T-cell (primary cell): ENCODE data around the gene FHOD3. TPM values are rescaled to one million over a fixed set of nuclear protein-coding genes. Genes with fewer than 3 reads are reported as not detected.
"Not testable (repeated sequence)": the region's sequence is repeated elsewhere in the genome, so short reads cannot be mapped to it uniquely, and the experiment has no call there.

ENCODE experiments used
- ATAC-seq, 4 experiments: fragments of 200-7000 bp in 3 of 4; fragments of 150-1000 bp in 1 of 4; cut with Tn5 transposase; replicated peaks in 1 of 4; 1 replicate in 3 of 4; 2 replicates in 1 of 4; pipeline ENCODE4 v1.10.0; 2021; ENCODE audit warnings: moderate library complexity in 3 of 4, mild to moderate bottlenecking in 2 of 4, moderate number of reproducible peaks in 1 of 4
- CTCF ChIA-PET, 2 donors: fragments of 300-600 bp; sonication (Branson Sonifier 250); formaldehyde crosslinking; loops; one replicate each; lab custom pipeline; 2022; ENCODE audit warnings: antibody characterized with exemption in 2 of 2; lab: Charles Lee
- POLR2A ChIA-PET, 2 donors: fragments of 300-600 bp; sonication (Branson Sonifier 250); formaldehyde crosslinking; loops; one replicate each; lab custom pipeline; 2022; ENCODE audit warnings: antibody characterized with exemption in 2 of 2; lab: Charles Lee
- DNase-seq, 35 experiments: peaks; one replicate each; pipeline versions ENCODE4 v3.0.0 to v3.0.0-alpha.2; 2013 to 2023
- H3K27ac ChIP-seq: one replicate; pipeline ENCODE4 v1.5.1; 2013; ENCODE audit warnings: low read length
- H3K27me3 ChIP-seq, 2 experiments: replicated peaks in 1 of 2; 1 replicate in 1 of 2; 2 replicates in 1 of 2; pipeline versions ENCODE4 v1.6.1 to v1.7.0; 2013; ENCODE audit warnings: low read length in 1 of 2, mixed read lengths in 1 of 2; ENCODE audit not compliant: control insufficient read depth in 2 of 2, insufficient read depth in 2 of 2; ENCODE audit errors: extremely low read depth in 1 of 2
- H3K36me3 ChIP-seq, 2 donors: 1 replicate in 1 of 2; 2 replicates in 1 of 2; pipeline versions ENCODE4 v1.6.1 to v1.7.0; 2013; ENCODE audit warnings: low read length in 1 of 2; ENCODE audit not compliant: control insufficient read depth in 2 of 2, insufficient read depth in 1 of 2; ENCODE audit errors: extremely low read depth in 1 of 2
- H3K4me1 ChIP-seq, 2 experiments: 1 replicate in 1 of 2; 2 replicates in 1 of 2; pipeline versions ENCODE4 v1.6.1 to v1.7.0; 2013; ENCODE audit warnings: low read length in 2 of 2, mixed read lengths in 1 of 2; ENCODE audit not compliant: insufficient read depth in 2 of 2, control insufficient read depth in 1 of 2; ENCODE audit errors: extremely low read depth in 1 of 2
- H3K4me3 ChIP-seq, 2 donors: 1 replicate in 1 of 2; 2 replicates in 1 of 2; pipeline versions ENCODE4 v1.5.1 to v1.7.0; 2013; ENCODE audit warnings: mild to moderate bottlenecking in 2 of 2, low read length in 1 of 2, moderate library complexity in 1 of 2; ENCODE audit not compliant: control insufficient read depth in 1 of 2; ENCODE audit errors: extremely low read depth in 1 of 2
- H3K9me3 ChIP-seq: 2 replicates; pipeline ENCODE4 v1.7.0; 2013
- H3K27ac Mint-ChIP-seq, 2 donors: one replicate each; pipeline ENCODE4 v1.8.0; 2020 to 2021; ENCODE audit warnings: mild to moderate bottlenecking in 2 of 2, mixed read lengths in 2 of 2
- H3K27me3 Mint-ChIP-seq, 2 donors: one replicate each; pipeline ENCODE4 v1.8.0; 2021 to 2022; ENCODE audit warnings: mixed read lengths in 2 of 2
- H3K36me3 Mint-ChIP-seq: one replicate; pipeline ENCODE4 v1.8.0; 2021; ENCODE audit warnings: mixed read lengths
- H3K4me1 Mint-ChIP-seq, 3 donors: one replicate each; pipeline ENCODE4 v1.8.0; 2020 to 2022; ENCODE audit warnings: mixed read lengths in 3 of 3, mild to moderate bottlenecking in 1 of 3
- H3K4me3 Mint-ChIP-seq, 3 donors: one replicate each; pipeline ENCODE4 v1.8.0; 2020 to 2022; ENCODE audit warnings: mild to moderate bottlenecking in 3 of 3, mixed read lengths in 3 of 3, moderate library complexity in 3 of 3
- H3K9me3 Mint-ChIP-seq, 3 donors: one replicate each; pipeline ENCODE4 v1.8.0; 2020 to 2022; ENCODE audit warnings: mixed read lengths in 3 of 3
- WGBS: methylation state at CpG from one replicate; pipeline ENCODE4 v1.1.5; 2013; ENCODE audit warnings: missing lambda C conversion rate; ENCODE audit not compliant: insufficient coverage; 5-methylcytosine and 5-hydroxymethylcytosine counted together
- total RNA-seq, 35 experiments: library from RNA in 6 of 35; stranded (reverse) in 6 of 35; fragments of 120-200 nt in 1 of 35; gene quantifications; one replicate each; pipeline versions ENCODE4 v1.2.1 to v1.2.4 and lab custom pipeline; 2013 to 2026

The FHOD3 gene
- total RNA-seq, 5 donors from 2014 or later (not counting 1 experiment from before 2014, with no cell fraction given): 0.06 TPM; not detected in 4

DNA sequence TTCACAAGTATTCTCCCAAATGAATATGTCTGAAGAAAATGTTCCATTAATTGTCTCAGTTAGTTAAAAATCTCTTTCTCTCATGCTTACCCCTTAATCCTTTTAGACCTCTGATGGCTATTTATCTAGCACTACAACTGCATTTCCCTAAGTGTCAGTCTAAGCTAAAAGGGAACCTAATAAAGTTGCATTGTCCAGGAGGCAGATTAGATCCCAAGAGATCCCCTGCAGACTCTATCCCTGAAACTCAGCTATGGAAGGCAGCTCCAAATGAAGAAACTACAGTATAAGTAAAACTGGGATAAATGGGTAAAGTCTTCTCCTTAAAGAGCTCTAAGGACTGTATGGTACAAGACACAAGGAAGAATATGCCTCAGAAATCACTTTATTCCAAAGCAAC, 518.6 kb downstream of the FHOD3 start:
- H3K9me3 ChIP-seq, POLR2A ChIA-PET, H3K4me3 Mint-ChIP-seq, H3K4me3 ChIP-seq, H3K4me1 Mint-ChIP-seq, H3K27ac Mint-ChIP-seq, DNase-seq, H3K4me1 ChIP-seq, H3K27me3 Mint-ChIP-seq, ATAC-seq, H3K27ac ChIP-seq, H3K9me3 Mint-ChIP-seq, H3K27me3 ChIP-seq: not testable (repeated sequence)
- peaks cover 31% of the 10 kb centered on the region for H3K36me3 Mint-ChIP-seq
- H3K36me3 ChIP-seq: peaks cover 5 to 43% of the 10 kb centered on the region in 2 donors
- CTCF ChIA-PET: interaction anchor here in 1 of 2 donors (0.6 kb wide), 1 partner anchor 36 kb away, joined by 4 read pairs; no protein-coding TSS in a partner anchor

DNA sequence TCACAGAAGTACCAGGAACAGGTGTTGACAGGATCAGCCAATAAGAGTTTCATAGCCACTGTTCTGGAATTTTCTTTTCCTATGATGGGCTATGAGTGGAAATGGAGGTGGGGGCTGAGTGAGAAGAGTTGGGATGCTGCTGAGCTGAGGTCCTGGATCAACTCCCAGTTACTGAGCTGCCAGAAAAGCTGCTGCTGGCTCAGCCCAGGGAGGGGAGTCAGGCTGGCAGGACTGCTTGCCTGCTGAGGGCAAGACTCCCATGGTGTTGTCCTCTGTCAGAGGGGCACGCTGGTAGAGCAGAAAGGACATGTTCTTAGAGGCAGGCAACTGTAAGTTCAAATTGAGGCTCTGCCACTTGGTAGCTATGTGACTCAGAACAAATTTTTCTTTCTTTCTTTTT, 519.5 kb downstream of the FHOD3 start:
- H3K27me3 Mint-ChIP-seq: no peaks in the 10 kb centered on the region
- Histone ChIP-seq H3K36me3 (peaks cover 5 to 43% of the 10 kb centered on the region in 2 donors), H3K9me3 (no peaks in the 10 kb centered on the region), H3K27me3 (no peaks in the 10 kb centered on the region), H3K4me1 (no peaks in the 10 kb centered on the region), H3K27ac (no peak overlapping the region), H3K4me3 (no peak overlapping the region)
- no peak overlapping the region for H3K27ac Mint-ChIP-seq
- peaks cover 0 to 7% (median 5%) of the 10 kb centered on the region in 3 donors for H3K4me1 Mint-ChIP-seq
- WGBS: no CpG with 5 or more reads among the region's 1 CpG
- peaks cover 36% of the 10 kb centered on the region for H3K36me3 Mint-ChIP-seq
- CTCF ChIA-PET: interaction anchor here in 1 of 2 donors (0.6 kb wide), 1 partner anchor 129 kb away, joined by 3 read pairs; no protein-coding TSS in a partner anchor
- H3K9me3 Mint-ChIP-seq: no peaks in the 10 kb centered on the region
- DNase-seq (no peak), ATAC-seq (no peak)
- POLR2A ChIA-PET: no interaction called here
- H3K4me3 Mint-ChIP-seq: no peak overlapping the region

DNA sequence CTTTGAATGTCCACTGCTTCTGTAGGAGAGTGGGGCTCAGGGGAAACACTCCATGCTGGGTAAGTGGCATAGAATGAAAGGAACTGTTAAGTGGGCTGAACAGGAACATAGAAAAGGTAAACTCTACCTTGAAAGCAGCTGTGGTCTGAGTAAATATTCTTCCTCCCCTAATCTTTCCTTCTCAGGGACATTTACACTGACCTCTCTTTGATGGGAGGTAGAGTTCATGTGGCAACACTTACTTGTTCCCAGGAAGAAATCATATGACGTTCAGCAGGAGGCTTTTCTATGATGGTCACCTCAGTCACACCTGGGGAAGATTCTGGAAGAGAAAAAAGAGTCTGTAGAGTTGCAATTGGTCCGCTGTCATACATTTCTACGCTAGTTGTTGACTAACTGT, 521.1 kb downstream of the FHOD3 start:
- H3K36me3 ChIP-seq: peaks cover 5 to 41% of the 10 kb centered on the region in 2 donors

DNA sequence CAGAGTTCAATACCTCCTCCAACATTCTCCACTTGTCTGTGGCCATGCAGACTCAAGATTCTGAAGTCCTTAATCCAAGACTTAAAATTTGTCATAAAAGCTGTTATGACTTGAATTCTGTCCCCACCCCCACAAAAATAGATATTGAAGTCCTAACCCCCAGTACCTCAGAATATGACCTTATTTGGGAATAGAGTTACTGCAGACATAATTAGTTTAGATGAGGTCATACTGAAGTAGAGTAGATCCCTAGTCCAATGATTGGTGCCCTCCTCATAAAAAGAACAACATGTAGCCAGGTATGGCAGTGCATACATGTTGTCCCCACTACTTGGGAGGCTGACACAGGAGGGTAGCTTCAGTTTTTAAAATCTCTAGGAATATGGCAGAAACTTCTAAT, 522.1 kb downstream of the FHOD3 start:
- ChIA-PET CTCF (interaction anchor here in 1 of 2 donors (1.4 kb wide), 1 partner anchor 9 kb away, joined by 5 read pairs; no protein-coding TSS in a partner anchor), POLR2A (no interaction called here)
- no peaks in the 10 kb centered on the region for H3K4me1 ChIP-seq
- H3K9me3 ChIP-seq: no peaks in the 10 kb centered on the region
- peaks cover 5 to 32% of the 10 kb centered on the region in 2 donors for H3K36me3 ChIP-seq
- no peak overlapping the region for H3K27ac Mint-ChIP-seq
- no peaks in the 10 kb centered on the region for H3K27me3 Mint-ChIP-seq
- peaks cover 0 to 9% (median 5%) of the 10 kb centered on the region in 3 donors for H3K4me1 Mint-ChIP-seq
- no peak overlapping the region for H3K4me3 Mint-ChIP-seq
- DNase-seq (no peak), ATAC-seq (no peak)
- peaks cover 30% of the 10 kb centered on the region for H3K36me3 Mint-ChIP-seq
- H3K27me3 ChIP-seq: no peaks in the 10 kb centered on the region
- no peaks in the 10 kb centered on the region for H3K9me3 Mint-ChIP-seq
- H3K4me3 ChIP-seq: no peak overlapping the region
- no peak overlapping the region for H3K27ac ChIP-seq

More for the DNA sequence above, 521.1 kb downstream of the FHOD3 start:
- no peaks in the 10 kb centered on the region for H3K27me3 Mint-ChIP-seq
- no peaks in the 10 kb centered on the region for H3K9me3 ChIP-seq
- H3K27me3 ChIP-seq: no peaks in the 10 kb centered on the region
- DNase-seq (no peak), ATAC-seq (no peak)
- no peaks in the 10 kb centered on the region for H3K4me1 ChIP-seq
- H3K36me3 Mint-ChIP-seq: peaks cover 35% of the 10 kb centered on the region
- no peak overlapping the region for H3K4me3 ChIP-seq
- no peak overlapping the region for H3K27ac Mint-ChIP-seq
- CTCF ChIA-PET: interaction anchor here in 1 of 2 donors (1.4 kb wide), 1 partner anchor 8 kb away, joined by 5 read pairs; no protein-coding TSS in a partner anchor
- POLR2A ChIA-PET: no interaction called here
- peaks cover 0 to 7% (median 5%) of the 10 kb centered on the region in 3 donors for H3K4me1 Mint-ChIP-seq
- no CpG with 5 or more reads among the region's 3 CpGs for WGBS
- H3K27ac ChIP-seq: no peak overlapping the region
- H3K4me3 Mint-ChIP-seq: no peak overlapping the region
- H3K9me3 Mint-ChIP-seq: no peaks in the 10 kb centered on the region

DNA sequence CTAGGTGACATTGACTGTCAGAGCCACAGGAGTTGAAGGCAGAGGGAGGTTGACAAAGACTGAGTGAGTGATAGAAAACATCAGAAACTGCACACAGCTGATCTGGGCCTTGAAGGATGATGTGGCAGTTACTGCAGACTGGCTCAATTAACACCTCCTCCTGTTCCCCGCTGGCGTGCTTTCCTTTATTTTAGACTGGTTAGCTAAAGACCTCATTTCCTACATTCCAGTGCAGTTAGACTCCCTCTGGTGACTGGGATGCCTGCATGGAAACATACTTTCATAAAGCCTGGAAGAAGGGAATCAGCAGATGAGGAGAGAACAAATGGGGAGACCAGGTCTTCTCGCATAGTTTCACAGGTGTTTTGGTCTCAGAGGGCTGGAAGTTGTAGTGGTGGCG, 524.2 kb downstream of the FHOD3 start:
- no CpG with 5 or more reads among the region's 4 CpGs for WGBS
- Histone ChIP-seq H3K27ac (no peak overlapping the region), H3K27me3 (no peaks in the 10 kb centered on the region), H3K4me1 (no peaks in the 10 kb centered on the region), H3K4me3 (no peak overlapping the region), H3K9me3 (no peaks in the 10 kb centered on the region), H3K36me3 (peaks cover 5 to 26% of the 10 kb centered on the region in 2 donors)
- ATAC-seq: no peak
- ChIA-PET POLR2A (no interaction called here), CTCF (no interaction called here)
- H3K4me1 Mint-ChIP-seq: peaks cover 0 to 14% (median 9%) of the 10 kb centered on the region in 3 donors
- peaks cover 30% of the 10 kb centered on the region for H3K36me3 Mint-ChIP-seq
- no peaks in the 10 kb centered on the region for H3K9me3 Mint-ChIP-seq
- no peak overlapping the region for H3K27ac Mint-ChIP-seq
- no peaks in the 10 kb centered on the region for H3K27me3 Mint-ChIP-seq
- DNase-seq: no peak
- no peak overlapping the region for H3K4me3 Mint-ChIP-seq

DNA sequence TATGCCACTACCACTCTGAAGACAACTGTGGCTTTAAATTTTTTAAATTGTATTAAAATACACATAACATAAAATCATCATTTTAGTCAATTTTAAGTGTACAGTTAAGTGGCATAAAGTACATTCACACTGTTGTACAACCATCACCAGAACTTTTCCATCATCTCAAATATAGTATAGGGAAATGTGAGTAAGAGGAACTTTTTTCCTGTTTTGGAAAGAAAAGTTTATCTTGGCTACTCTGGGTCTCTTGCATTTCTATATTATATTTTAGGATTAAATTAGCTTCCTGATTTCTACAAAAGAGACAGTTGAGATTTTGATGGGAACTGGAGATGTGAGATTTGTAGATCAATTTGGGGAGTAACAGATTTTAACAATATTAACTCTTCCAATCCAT, 528.0 kb downstream of the FHOD3 start:
- no peaks in the 10 kb centered on the region for H3K27me3 Mint-ChIP-seq
- Histone ChIP-seq H3K4me3 (no peak overlapping the region), H3K27ac (no peak overlapping the region), H3K9me3 (no peaks in the 10 kb centered on the region), H3K36me3 (peaks cover 0 to 3% of the 10 kb centered on the region in 2 donors), H3K4me1 (peaks cover 0 to 22% of the 10 kb centered on the region in 2 experiments), H3K27me3 (no peaks in the 10 kb centered on the region)
- ChIA-PET CTCF (interaction anchor here (0.5 to 0.8 kb wide), 3 partner anchors 13 to 16 kb away, joined by 3 to 4 read pairs (median 3); no protein-coding TSS in a partner anchor), POLR2A (interaction anchor here (0.6 kb wide), 3 partner anchors 19 to 1463 kb away, joined by 3 read pairs; no protein-coding TSS in a partner anchor)
- H3K36me3 Mint-ChIP-seq: peaks cover 11% of the 10 kb centered on the region
- no peak overlapping the region for H3K27ac Mint-ChIP-seq
- no peaks in the 10 kb centered on the region for H3K9me3 Mint-ChIP-seq
- peaks cover 29 to 42% (median 32%) of the 10 kb centered on the region in 3 donors for H3K4me1 Mint-ChIP-seq
- H3K4me3 Mint-ChIP-seq: no peak overlapping the region
- DNase-seq (no peak), ATAC-seq (no peak)
